T-helper 17 cell (primary cell): ENCODE data around the gene SLC25A1. TPM values are rescaled to one million over a fixed set of nuclear protein-coding genes. Genes with fewer than 3 reads are reported as not detected.

ENCODE experiments used
- ATAC-seq: fragments of 150-1000 bp; cut with Tn5 transposase; 2 replicates; pipeline ENCODE4 v1.10.0; 2021; ENCODE audit warnings: mild to moderate bottlenecking, moderate library complexity
- DNase-seq, 3 donors: peaks; one replicate each; pipeline versions ENCODE4 v3.0.0 to v3.0.0-alpha.2; 2020 to 2021
- H3K9me3 ChIP-seq: one replicate; pipeline ENCODE4 v1.7.0; 2013; ENCODE audit warnings: low read length, mild to moderate bottlenecking; ENCODE audit not compliant: control insufficient read depth, poor library complexity, severe bottlenecking
- H3K27ac Mint-ChIP-seq: one replicate; pipeline ENCODE4 v1.8.0; 2022; ENCODE audit warnings: mild to moderate bottlenecking, moderate library complexity, mixed read lengths
- H3K27me3 Mint-ChIP-seq: one replicate; pipeline ENCODE4 v1.8.0; 2022; ENCODE audit warnings: mixed read lengths
- H3K36me3 Mint-ChIP-seq: one replicate; pipeline ENCODE4 v1.8.0; 2022; ENCODE audit warnings: low read depth, mixed read lengths
- H3K4me1 Mint-ChIP-seq: one replicate; pipeline ENCODE4 v1.8.0; 2022; ENCODE audit warnings: mild to moderate bottlenecking, mixed read lengths
- H3K4me3 Mint-ChIP-seq: one replicate; pipeline ENCODE4 v1.8.0; 2022; ENCODE audit warnings: mild to moderate bottlenecking, moderate library complexity, mixed read lengths
- total RNA-seq, 4 donors: library from RNA in 2 of 4; stranded (reverse) in 2 of 4; gene quantifications; one replicate each; pipeline ENCODE4 v1.2.3 and lab custom pipeline; 2022 to 2026

The SLC25A1 gene
- total RNA-seq, 2 donors from 2014 or later: 18.4 to 21.3 TPM

DNA sequence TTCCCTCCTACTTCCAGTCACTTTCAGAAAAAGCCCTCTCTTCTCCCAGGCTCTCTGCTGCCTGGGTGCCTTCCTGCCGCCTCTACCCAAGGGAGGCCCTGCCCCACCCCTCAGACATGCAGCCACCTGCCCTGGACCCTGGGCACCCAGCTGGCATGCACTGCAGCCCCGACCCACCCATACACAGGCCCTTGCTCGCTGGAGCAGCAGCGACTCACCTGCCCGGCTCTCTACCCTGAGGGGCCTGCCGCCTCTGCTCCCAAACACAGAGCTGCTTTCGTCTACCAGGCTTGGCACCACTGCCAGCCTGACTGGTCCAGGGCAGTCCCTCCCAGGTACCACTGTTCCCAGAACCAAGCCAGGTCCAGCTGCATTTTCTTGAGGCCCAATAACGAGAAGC lies 48.7 kb downstream of the SLC25A1 start:
- DNase-seq (no peak), ATAC-seq (no peak)
- H3K27ac Mint-ChIP-seq: no peak overlapping the region
- no peaks in the 10 kb centered on the region for H3K9me3 ChIP-seq
- peaks cover 4% of the 10 kb centered on the region for H3K4me1 Mint-ChIP-seq
- H3K36me3 Mint-ChIP-seq: no peaks in the 10 kb centered on the region
- H3K27me3 Mint-ChIP-seq: no peaks in the 10 kb centered on the region
- H3K4me3 Mint-ChIP-seq: no peak overlapping the region

DNA sequence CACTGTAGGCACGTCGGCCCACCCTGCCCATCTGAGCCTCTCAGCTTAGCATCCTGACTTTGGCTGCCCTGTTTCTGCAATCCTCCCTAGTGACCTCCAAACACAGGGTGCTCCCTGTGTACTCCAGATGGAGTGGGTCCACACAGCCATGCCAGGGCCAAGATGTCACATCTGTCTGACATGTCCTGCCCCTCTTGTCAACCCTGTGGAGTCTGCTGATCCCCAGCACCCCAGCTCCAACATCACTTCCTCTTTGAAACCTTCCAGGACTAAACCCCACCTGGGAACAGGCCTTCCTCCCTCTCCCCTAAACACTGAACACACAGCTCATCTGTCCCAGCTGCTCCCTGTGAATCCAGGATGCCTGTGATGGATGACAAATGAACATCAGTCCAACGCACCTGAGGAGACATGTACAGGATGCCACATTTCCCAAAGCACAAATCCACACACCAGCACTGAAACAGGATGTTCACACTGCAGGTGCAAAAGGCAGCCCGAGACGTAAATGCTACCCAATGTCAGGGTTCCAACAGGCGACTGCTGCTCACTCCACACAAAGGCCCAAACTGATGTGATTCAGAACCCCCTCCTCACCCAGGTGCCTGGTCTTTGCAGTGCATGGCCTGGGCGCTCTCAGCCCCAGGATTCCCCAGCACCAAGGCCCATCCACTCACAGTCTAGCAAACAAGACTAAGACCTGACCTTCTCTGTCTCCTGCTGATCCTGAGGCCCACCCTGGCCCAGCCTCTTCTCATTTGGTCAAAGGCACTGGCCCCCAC lies 49.4 kb downstream of the SLC25A1 start:
- Mint-ChIP-seq H3K27ac (no peak overlapping the region), H3K27me3 (no peaks in the 10 kb centered on the region), H3K36me3 (no peaks in the 10 kb centered on the region), H3K4me3 (no peak overlapping the region), H3K4me1 (peaks cover 4% of the 10 kb centered on the region)
- ATAC-seq (no peak), DNase-seq (no peak)
- H3K9me3 ChIP-seq: no peaks in the 10 kb centered on the region

DNA sequence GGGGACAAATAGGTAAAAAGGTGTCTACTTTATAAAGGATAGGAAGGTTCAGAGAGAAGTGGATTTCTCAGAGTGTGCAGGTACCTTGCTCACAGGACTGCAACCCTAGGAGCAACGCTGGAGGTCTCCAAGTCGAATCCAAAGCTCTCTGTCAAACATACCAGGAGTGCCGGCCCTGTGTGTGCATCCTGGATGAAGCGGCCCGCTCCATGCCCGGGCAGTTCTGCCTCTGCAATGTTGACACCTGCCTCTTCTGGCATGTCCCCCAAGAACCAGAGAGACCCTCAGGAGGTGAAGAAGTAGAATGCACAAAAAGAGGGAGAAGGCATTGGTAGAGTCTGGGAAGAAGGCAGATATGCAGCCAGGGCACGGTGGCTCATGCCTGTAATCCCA lies 50.5 kb downstream of the SLC25A1 start:
- H3K9me3 ChIP-seq: no peaks in the 10 kb centered on the region
- Mint-ChIP-seq H3K36me3 (no peaks in the 10 kb centered on the region), H3K4me1 (peaks cover 7% of the 10 kb centered on the region), H3K27ac (no peak overlapping the region), H3K4me3 (no peak overlapping the region), H3K27me3 (no peaks in the 10 kb centered on the region)
- ATAC-seq: no peak
- no peak for DNase-seq

GRCh38 chr22:19127329-19128008 lies 51.1 kb downstream of the SLC25A1 start:
- H3K9me3 ChIP-seq: no peaks in the 10 kb centered on the region
- no peaks in the 10 kb centered on the region for H3K36me3 Mint-ChIP-seq
- peaks cover 11% of the 10 kb centered on the region for H3K4me1 Mint-ChIP-seq
- no peak overlapping the region for H3K4me3 Mint-ChIP-seq
- no peaks in the 10 kb centered on the region for H3K27me3 Mint-ChIP-seq
- ATAC-seq: no peak
- no peak for DNase-seq
- no peak overlapping the region for H3K27ac Mint-ChIP-seq

DNA sequence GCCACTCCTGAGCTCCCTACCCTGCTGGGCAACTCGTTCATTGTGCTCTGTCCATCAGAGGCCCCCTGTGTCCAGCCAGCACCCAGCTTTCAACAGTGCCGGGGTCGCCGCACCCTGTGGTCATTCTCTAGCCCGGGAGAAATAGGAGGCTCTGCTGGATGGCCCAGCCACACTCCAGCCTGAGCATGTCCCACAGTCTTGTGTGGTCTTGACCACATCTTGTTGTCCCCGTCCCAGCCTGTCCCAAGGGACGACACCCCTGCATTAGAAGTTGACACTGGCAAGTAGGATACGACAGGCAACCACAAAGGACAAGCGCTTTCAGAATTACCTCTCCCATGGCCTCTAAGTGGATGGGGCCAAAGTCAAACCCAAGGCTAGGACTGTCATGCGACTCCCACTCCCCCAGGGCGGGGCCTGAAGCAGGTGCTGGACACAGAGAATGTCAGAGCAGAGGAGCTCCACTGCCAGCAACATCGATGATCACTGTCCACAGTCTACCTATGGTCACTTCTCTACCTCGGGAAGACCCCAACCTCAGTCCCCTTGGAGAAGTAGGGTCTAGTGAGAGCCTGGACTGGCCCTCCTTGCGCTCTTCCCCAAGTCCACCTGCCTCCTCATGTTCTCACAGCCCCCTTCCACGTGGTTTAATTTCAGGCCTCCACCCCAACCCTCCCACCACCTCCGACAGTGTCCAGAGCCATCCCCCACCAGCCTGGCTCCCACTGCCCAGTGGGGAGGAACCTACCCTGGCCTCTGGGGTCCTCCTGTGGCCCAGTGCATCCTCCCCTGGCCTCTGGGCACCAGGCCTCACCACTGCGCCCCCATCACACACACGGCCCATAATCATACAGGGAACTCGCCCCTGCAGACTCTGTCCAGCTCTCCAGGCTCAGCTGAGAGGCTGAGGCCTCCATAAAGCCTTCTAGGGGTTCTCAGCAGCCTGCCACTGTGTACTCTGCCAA lies 51.9 kb downstream of the SLC25A1 start:
- no peak for DNase-seq
- H3K27ac Mint-ChIP-seq: no peak overlapping the region

More for the DNA sequence above, 51.9 kb downstream of the SLC25A1 start:
- Mint-ChIP-seq H3K36me3 (no peaks in the 10 kb centered on the region), H3K4me1 (peaks cover 12% of the 10 kb centered on the region), H3K4me3 (no peak overlapping the region), H3K27me3 (no peaks in the 10 kb centered on the region)
- H3K9me3 ChIP-seq: no peaks in the 10 kb centered on the region
- no peak for ATAC-seq

Other genes starting within 250 kb of the SLC25A1 start
- not detected for gene PRODH, start 242.4 kb downstream of the SLC25A1 start, total RNA-seq
- 10 to 100 TPM; 37.7 TPM for gene DGCR2, start 56.3 kb downstream of the SLC25A1 start, total RNA-seq
- under 1 TPM; 0.20 to 0.29 TPM for gene TSSK2, start 47.4 kb downstream of the SLC25A1 start, total RNA-seq
- 10 to 100 TPM; 34.7 to 46.5 TPM for gene ESS2, start 34.1 kb downstream of the SLC25A1 start, total RNA-seq
- gene GSC2, start 28.4 kb downstream of the SLC25A1 start, total RNA-seq: not detected
- 1 to 10 TPM in 1 of 2 donors, under 1 TPM in 1; 0.16 to 1.0 TPM for gene CLTCL1, start 113.0 kb upstream of the SLC25A1 start, total RNA-seq